Kidney epithelial cell (primary cell): ENCODE results near the gene CCR5AS.

Experiments used
- DNase-seq: peaks from one replicate; pipeline ENCODE4 v3.0.0-alpha.2; 2010; ENCODE audit warnings: low read depth
- H3K27me3 ChIP-seq: 2 replicates; pipeline ENCODE4 v1.6.0; 2011; ENCODE audit warnings: low read length; ENCODE audit not compliant: control insufficient read depth, insufficient read depth
- H3K36me3 ChIP-seq: 2 replicates; pipeline ENCODE4 v1.5.1; 2011; ENCODE audit warnings: low read length; ENCODE audit not compliant: control insufficient read depth, insufficient read depth
- H3K4me3 ChIP-seq: 2 replicates; pipeline ENCODE4 v1.5.1; 2011; ENCODE audit warnings: low read depth, mild to moderate bottlenecking, control low read depth, low read length
- TF ChIP-seq, protein P1 (sequence below): IDR thresholded peaks from 2 replicates; pipeline ENCODE4 v1.5.1; 2011; ENCODE audit warnings: mild to moderate bottlenecking, moderate library complexity, low read length, control low read depth, inconsistent platforms; ENCODE audit not compliant: insufficient read depth, poor library complexity, severe bottlenecking

The CCR5AS gene

DNA sequence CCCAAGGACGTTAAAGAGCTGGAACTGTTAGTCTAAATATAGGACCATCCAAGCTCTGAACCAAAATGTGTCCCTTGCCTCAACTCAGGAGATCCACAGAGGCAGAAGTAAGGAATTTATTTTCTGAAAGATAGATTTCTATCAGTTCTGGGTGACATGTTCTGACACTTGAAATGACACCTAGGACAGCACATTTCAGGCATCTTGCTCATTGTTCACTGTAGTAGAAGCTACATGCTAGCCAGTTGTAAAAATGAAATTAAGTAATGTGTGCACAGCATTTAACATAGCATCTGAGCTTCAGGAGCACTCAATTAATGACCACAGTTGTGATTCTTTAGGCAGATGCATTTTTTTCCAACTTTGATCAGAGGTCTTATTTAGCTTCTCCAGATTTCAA lies 52.4 kb downstream of the CCR5AS start:
- DNase-seq, result no peak
- no peak overlapping the region for H3K4me3 ChIP-seq
- peaks cover 10% of the 10 kb centered on the region for H3K27me3 ChIP-seq
- TF ChIP-seq, protein P1, sequence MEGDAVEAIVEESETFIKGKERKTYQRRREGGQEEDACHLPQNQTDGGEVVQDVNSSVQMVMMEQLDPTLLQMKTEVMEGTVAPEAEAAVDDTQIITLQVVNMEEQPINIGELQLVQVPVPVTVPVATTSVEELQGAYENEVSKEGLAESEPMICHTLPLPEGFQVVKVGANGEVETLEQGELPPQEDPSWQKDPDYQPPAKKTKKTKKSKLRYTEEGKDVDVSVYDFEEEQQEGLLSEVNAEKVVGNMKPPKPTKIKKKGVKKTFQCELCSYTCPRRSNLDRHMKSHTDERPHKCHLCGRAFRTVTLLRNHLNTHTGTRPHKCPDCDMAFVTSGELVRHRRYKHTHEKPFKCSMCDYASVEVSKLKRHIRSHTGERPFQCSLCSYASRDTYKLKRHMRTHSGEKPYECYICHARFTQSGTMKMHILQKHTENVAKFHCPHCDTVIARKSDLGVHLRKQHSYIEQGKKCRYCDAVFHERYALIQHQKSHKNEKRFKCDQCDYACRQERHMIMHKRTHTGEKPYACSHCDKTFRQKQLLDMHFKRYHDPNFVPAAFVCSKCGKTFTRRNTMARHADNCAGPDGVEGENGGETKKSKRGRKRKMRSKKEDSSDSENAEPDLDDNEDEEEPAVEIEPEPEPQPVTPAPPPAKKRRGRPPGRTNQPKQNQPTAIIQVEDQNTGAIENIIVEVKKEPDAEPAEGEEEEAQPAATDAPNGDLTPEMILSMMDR, result no peak
- no peaks in the 10 kb centered on the region for H3K36me3 ChIP-seq

DNA sequence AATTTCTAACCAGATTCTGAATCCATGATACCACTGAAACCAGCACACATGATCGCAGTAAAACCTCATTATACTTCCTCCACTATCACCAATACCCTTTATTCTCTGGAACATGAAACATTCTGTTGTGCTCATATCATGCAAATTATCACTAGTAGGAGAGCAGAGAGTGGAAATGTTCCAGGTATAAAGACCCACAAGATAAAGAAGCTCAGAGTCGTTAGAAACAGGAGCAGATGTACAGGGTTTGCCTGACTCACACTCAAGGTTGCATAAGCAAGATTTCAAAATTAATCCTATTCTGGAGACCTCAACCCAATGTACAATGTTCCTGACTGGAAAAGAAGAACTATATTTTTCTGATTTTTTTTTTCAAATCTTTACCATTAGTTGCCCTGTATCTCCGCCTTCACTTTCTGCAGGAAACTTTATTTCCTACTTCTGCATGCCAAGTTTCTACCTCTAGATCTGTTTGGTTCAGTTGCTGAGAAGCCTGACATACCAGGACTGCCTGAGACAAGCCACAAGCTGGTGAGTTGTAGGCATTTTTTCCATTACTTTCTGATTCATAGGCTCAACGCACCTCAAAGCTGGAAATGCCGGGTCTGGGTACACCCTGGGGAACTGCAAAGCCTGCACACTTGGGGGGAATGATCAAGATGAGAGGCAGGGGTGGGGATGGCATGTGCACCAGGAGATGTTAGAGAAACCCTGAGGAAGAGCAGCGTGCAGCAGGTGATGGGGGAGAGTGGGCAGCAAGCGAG lies 53.0 kb downstream of the CCR5AS start, which contains the start of gene CCR2:
Gene CCR2 (plus strand): TSS at position 465 of the 764 bp plus-strand sequence. CDS start 3,417 bp downstream, outside the sequence.
- Histone ChIP-seq H3K27me3 (peaks cover 10% of the 10 kb centered on the region), H3K36me3 (no peaks in the 10 kb centered on the region), H3K4me3 (no peak within 1 kb of the TSS)
- DNase-seq, result no peak
- TF ChIP-seq, protein P1, result no peak

DNA sequence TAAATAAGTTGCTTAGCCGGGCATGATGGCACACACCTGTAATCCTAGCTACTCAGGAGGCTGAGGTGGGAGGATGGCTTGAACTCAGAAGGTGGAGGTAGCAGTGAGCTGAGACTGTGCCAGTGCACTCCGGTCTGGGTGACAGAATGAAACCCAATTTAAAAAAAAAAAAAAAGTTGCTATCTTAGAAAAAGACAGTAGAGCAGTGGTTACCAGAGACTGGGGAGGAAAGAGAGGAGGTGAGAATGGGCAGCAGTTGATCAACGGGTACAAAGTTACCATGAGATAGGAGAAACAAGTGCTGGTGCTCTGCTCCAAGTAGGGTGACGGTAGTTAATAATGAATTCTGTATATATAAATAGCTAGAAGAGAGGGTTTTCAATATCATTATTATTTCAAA lies 53.8 kb downstream of the CCR5AS start:
- peaks cover 10% of the 10 kb centered on the region for H3K27me3 ChIP-seq

DNA sequence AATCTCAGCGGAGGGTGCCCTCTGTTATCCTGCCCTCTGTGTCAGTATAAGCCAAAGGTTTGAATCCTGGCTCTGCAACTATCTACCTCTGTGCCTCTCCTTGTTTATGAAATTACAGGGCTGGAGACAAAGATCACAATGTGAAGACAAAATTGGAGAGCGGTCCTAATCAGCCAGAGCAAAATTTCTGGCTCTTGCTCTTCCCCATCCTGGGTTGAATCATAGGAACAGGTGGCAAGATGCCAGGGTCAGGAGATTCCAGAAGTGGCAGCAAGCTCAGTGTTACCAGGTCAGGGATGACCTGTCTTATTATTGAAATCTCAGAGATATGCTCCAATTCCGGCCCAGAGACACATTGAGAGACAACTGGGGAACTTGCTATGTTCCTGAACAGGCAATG lies 55.2 kb downstream of the CCR5AS start:
- Histone ChIP-seq H3K27me3 (peaks cover 10% of the 10 kb centered on the region), H3K4me3 (no peak overlapping the region), H3K36me3 (no peaks in the 10 kb centered on the region)
- TF ChIP-seq, protein P1, result no peak
- no peak for DNase-seq

More for the DNA sequence above, 53.8 kb downstream of the CCR5AS start:
- Histone ChIP-seq H3K4me3 (no peak overlapping the region), H3K36me3 (no peaks in the 10 kb centered on the region)
- TF ChIP-seq, protein P1, result no peak
- DNase-seq, result no peak

DNA sequence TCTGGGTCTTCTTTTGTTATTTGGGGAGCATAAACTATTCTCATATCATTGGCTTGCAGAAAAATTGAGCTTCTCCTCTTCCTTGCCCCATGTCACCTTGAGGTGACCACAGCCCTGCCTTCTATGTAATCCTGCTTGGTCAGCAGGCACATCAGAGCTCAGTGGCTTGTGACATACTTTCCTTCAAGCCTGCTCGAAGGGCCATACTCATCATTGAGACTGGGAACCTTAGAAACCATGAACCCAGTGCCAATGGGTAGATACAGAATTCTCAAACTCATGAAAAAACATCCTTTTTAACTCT lies 56.7 kb downstream of the CCR5AS start:
- TF ChIP-seq, protein P1, result no peak
- no peak overlapping the region for H3K4me3 ChIP-seq
- no peak for DNase-seq
- no peaks in the 10 kb centered on the region for H3K36me3 ChIP-seq
- peaks cover 9% of the 10 kb centered on the region for H3K27me3 ChIP-seq
